Amniotic epithelial cell (primary cell): ENCODE results near the gene MIOX.

Experiments
- DNase-seq: peaks from one replicate; pipeline ENCODE4 v3.0.0-alpha.2; 2010; ENCODE audit warnings: low read depth

Gene MIOX

GRCh38 chr22:50473855-50474671, 12.6 kb upstream of the MIOX start:
- DNase-seq: peak; percentile 71

- peak; percentile 79 for DNase-seq
Measured at GRCh38 chr22:50474710-50475651, 11.7 kb upstream of the MIOX start, which contains the start of gene SBF1. SBF1 (minus strand) TSS chr22:50475035; CDS start chr22:50474840, 195 bp downstream.

GRCh38 chr22:50475652-50476002, 11.0 kb upstream of the MIOX start:
- DNase-seq: no peak

- no peak for DNase-seq
Measured at GRCh38 chr22:50476868-50477267, 9.8 kb upstream of the MIOX start.

GRCh38 chr22:50477923-50478322, 8.7 kb upstream of the MIOX start:
- no peak for DNase-seq

GRCh38 chr22:50479721-50480120, 6.9 kb upstream of the MIOX start:
- no peak for DNase-seq

GRCh38 chr22:50481045-50481439, 5.6 kb upstream of the MIOX start:
- no peak for DNase-seq

- no peak for DNase-seq
Measured at GRCh38 chr22:50481440-50482106, 5.1 kb upstream of the MIOX start, which contains the start of gene ADM2. ADM2 (plus strand) TSS chr22:50481543; CDS start chr22:50481848, 305 bp downstream.

- no peak for DNase-seq
Measured at GRCh38 chr22:50482107-50483074, 4.3 kb upstream of the MIOX start.

GRCh38 chr22:50483106-50483505, 3.6 kb upstream of the MIOX start:
- no peak for DNase-seq

- no peak for DNase-seq
Measured at GRCh38 chr22:50483556-50483955, 3.1 kb upstream of the MIOX start.

- no peak for DNase-seq
Measured at GRCh38 chr22:50483977-50484853, 2.4 kb upstream of the MIOX start.

- no peak for DNase-seq
Measured at GRCh38 chr22:50485221-50486131, 1.2 kb upstream of the MIOX start.

GRCh38 chr22:50487290-50488005, 789 bp downstream of the MIOX start:
- no peak for DNase-seq

- no peak for DNase-seq
Measured at GRCh38 chr22:50488006-50488677, 1.5 kb downstream of the MIOX start.

GRCh38 chr22:50488886-50489285, 2.2 kb downstream of the MIOX start:
- no peak for DNase-seq

GRCh38 chr22:50489363-50490243, 2.9 kb downstream of the MIOX start:
- DNase-seq: no peak
